ENCODE results near the gene XYLT1.

GRCh38 chr16:17356243-17356933, 114.4 kb downstream of the XYLT1 start:
- TF ChIP-seq REST (IDR thresholded peaks at IDR 0.05; ENCODE audit: low read depth) (no peak), MAX (IDR thresholded peaks at IDR 0.05) (no peak), TAF1 (IDR thresholded peaks at IDR 0.05; ENCODE audit: low read depth) (no peak), ZBTB7A (IDR thresholded peaks at IDR 0.05; ENCODE audit: low read depth) (no peak), EP300 (IDR thresholded peaks at IDR 0.05; ENCODE audit: borderline replicate concordance) (no peak), NFIC (IDR thresholded peaks at IDR 0.05) (no peak), TEAD4 (IDR thresholded peaks at IDR 0.05) (no peak), CREB1 (IDR thresholded peaks at IDR 0.05; ENCODE audit: low read depth) (no peak), RAD21 (IDR thresholded peaks at IDR 0.05; ENCODE audit: low read depth) (no peak), FOXM1 (IDR thresholded peaks at IDR 0.05; ENCODE audit: borderline replicate concordance, low read depth) (no peak), CEBPB (IDR thresholded peaks at IDR 0.05) (no peak)
- TF ChIP-seq, protein P1, sequence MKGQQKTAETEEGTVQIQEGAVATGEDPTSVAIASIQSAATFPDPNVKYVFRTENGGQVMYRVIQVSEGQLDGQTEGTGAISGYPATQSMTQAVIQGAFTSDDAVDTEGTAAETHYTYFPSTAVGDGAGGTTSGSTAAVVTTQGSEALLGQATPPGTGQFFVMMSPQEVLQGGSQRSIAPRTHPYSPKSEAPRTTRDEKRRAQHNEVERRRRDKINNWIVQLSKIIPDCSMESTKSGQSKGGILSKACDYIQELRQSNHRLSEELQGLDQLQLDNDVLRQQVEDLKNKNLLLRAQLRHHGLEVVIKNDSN (IDR thresholded peaks at IDR 0.05), result no peak

All from Ishikawa (cell line).